Activated T-helper 17 cell treated with anti-CD3 and anti-CD28 coated beads, Interleukin-2, amount 50 U/mL, for 72 hours (primary cell): Measurements from ENCODE around the gene CDK14. TPM values are rescaled to one million over a fixed set of nuclear protein-coding genes. Genes with fewer than 3 reads are reported as not detected.

Experiments used
- ATAC-seq: fragments of 150-1000 bp; cut with Tn5 transposase; replicated peaks from 2 replicates; pipeline ENCODE4 v1.10.0; 2021; ENCODE audit warnings: mild to moderate bottlenecking, moderate library complexity
- H3K27ac Mint-ChIP-seq: one replicate; pipeline ENCODE4 v1.8.0; 2022; ENCODE audit warnings: mixed read lengths
- H3K27me3 Mint-ChIP-seq: one replicate; pipeline ENCODE4 v1.8.0; 2022; ENCODE audit warnings: mixed read lengths
- H3K36me3 Mint-ChIP-seq: one replicate; pipeline ENCODE4 v1.8.0; 2022; ENCODE audit warnings: low read depth, mild to moderate bottlenecking, mixed read lengths
- H3K4me1 Mint-ChIP-seq: one replicate; pipeline ENCODE4 v1.8.0; 2022; ENCODE audit warnings: mixed read lengths
- H3K4me3 Mint-ChIP-seq: one replicate; pipeline ENCODE4 v1.8.0; 2022; ENCODE audit warnings: mild to moderate bottlenecking, mixed read lengths
- H3K9me3 Mint-ChIP-seq: one replicate; pipeline ENCODE4 v1.8.0; 2022; ENCODE audit warnings: mixed read lengths
- total RNA-seq, 2 donors: library from RNA; stranded (reverse); gene quantifications; one replicate each; pipeline ENCODE4 v1.2.3, GENCODE V29; 2022

Gene CDK14
- total RNA-seq, 2 donors from 2014 or later, result 0.04 to 1.4 TPM

- Mint-ChIP-seq H3K27me3 (no peaks in the 10 kb centered on the region), H3K4me3 (no peak overlapping the region), H3K36me3 (no peaks in the 10 kb centered on the region), H3K9me3 (peaks cover 3% of the 10 kb centered on the region), H3K27ac (no peak overlapping the region), H3K4me1 (no peaks in the 10 kb centered on the region)
- ATAC-seq, result no peak
These were observed 73.4 kb downstream of the CDK14 start for GRCh38 chr7:90669492-90669891.

DNA sequence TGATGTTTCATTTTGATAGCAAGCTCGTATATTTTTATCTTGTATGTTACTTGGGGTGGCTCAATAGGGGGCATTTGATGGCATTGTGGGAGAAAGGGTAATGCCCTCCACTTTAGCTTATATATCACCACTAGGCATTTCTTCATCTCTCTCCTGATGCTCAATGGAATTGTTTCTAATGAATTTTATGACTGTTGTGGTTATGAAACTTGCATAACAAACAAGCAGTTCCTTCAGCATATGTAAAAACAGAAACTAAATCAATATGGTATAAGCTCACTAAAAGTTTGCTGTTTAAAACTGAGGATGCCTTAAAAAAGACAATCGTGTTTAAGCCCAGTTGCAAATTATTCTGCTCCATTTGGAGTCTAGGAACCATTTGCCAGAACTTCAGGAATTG is 75.5 kb downstream of the CDK14 start:
- Mint-ChIP-seq H3K4me3 (no peak overlapping the region), H3K9me3 (peaks cover 8% of the 10 kb centered on the region), H3K4me1 (no peaks in the 10 kb centered on the region), H3K27ac (no peak overlapping the region), H3K27me3 (peaks cover 4% of the 10 kb centered on the region), H3K36me3 (no peaks in the 10 kb centered on the region)
- no peak for ATAC-seq

GRCh38 chr7:90672210-90672609 is 76.1 kb downstream of the CDK14 start:
- H3K27ac Mint-ChIP-seq, result no peak overlapping the region
- no peak for ATAC-seq
- no peaks in the 10 kb centered on the region for H3K36me3 Mint-ChIP-seq
- no peak overlapping the region for H3K4me3 Mint-ChIP-seq
- peaks cover 4% of the 10 kb centered on the region for H3K27me3 Mint-ChIP-seq
- H3K9me3 Mint-ChIP-seq, result peaks cover 8% of the 10 kb centered on the region
- H3K4me1 Mint-ChIP-seq, result no peaks in the 10 kb centered on the region

GRCh38 chr7:90674625-90675024 is 78.5 kb downstream of the CDK14 start:
- Mint-ChIP-seq H3K27ac (no peak overlapping the region), H3K4me3 (no peak overlapping the region), H3K9me3 (peaks cover 5% of the 10 kb centered on the region), H3K27me3 (peaks cover 4% of the 10 kb centered on the region), H3K4me1 (no peaks in the 10 kb centered on the region), H3K36me3 (no peaks in the 10 kb centered on the region)
- ATAC-seq, result no peak

DNA sequence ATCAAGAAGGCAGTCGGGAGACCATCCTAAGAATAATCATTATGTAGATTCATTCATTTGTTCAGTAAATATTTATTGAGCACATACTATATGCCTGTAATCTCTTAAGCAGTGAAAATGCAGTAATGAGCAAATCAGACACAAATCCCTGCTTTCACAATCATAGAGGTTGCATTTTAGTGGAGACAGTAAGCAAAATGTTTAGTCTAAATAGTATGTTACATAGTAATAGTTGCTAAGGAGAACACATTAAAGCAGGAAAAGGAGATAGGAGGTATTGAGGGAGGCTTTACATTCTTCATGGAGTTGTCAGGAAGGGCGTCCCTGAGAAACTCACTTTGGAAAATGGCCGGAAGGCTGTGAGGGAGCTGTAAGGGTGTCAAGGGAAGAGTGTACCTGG is 79.9 kb downstream of the CDK14 start:
- no peak overlapping the region for H3K4me3 Mint-ChIP-seq
- peaks cover 4% of the 10 kb centered on the region for H3K27me3 Mint-ChIP-seq
- peaks cover 5% of the 10 kb centered on the region for H3K9me3 Mint-ChIP-seq
- no peaks in the 10 kb centered on the region for H3K36me3 Mint-ChIP-seq
- no peak for ATAC-seq
- H3K27ac Mint-ChIP-seq, result no peak overlapping the region
- H3K4me1 Mint-ChIP-seq, result no peaks in the 10 kb centered on the region

DNA sequence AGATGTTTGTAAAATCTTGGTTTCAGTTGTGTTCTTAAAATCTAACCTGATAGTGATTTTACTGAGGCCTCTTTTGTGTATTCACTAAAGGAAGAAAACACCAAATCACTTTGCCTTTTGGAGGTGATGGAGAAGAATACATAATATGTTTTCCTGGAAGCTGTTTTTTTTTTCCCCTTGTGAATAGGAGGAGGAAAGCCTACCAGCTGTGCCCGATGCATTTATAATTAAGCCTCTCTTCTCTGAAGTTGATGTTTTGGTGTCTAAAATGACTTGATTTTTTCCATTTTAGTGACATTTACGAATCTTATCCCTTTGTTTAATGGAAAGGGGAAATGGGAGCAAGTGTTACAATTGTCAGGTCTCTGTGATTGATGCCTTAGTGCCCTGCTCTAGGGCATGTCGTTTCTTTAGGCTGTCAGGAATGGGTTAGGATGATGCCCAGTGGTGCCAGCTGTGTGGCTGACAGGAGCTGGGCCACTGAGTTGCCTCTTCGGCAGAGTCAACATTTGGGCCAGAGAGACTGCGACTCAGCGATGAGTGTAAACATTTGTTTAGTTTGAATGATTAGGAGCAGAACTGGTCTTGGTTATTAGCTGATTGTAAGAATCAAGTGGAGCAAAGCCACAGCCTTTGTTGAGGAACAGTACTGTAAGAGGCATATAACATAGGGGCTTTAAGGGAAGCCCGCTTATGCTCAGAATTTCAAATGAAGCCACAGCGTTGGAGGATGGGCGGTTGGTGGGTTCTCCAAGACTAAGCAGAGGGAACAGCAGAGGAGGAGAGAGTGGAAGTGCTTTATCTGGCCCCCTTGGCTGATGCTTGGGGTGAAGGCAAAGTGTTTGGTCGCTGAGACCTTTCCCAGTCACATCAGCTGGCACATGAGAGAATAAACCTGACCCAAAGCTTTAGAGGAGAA is 81.6 kb downstream of the CDK14 start:
- Mint-ChIP-seq H3K4me3 (no peak overlapping the region), H3K9me3 (peaks cover 5% of the 10 kb centered on the region), H3K36me3 (no peaks in the 10 kb centered on the region), H3K27me3 (peaks cover 4% of the 10 kb centered on the region), H3K4me1 (no peaks in the 10 kb centered on the region), H3K27ac (no peak overlapping the region)
- no peak for ATAC-seq

GRCh38 chr7:90678986-90679385 is 82.9 kb downstream of the CDK14 start:
- Mint-ChIP-seq H3K4me3 (no peak overlapping the region), H3K36me3 (no peaks in the 10 kb centered on the region), H3K4me1 (no peaks in the 10 kb centered on the region), H3K27me3 (peaks cover 4% of the 10 kb centered on the region), H3K27ac (no peak overlapping the region), H3K9me3 (peaks cover 5% of the 10 kb centered on the region)
- no peak for ATAC-seq

DNA sequence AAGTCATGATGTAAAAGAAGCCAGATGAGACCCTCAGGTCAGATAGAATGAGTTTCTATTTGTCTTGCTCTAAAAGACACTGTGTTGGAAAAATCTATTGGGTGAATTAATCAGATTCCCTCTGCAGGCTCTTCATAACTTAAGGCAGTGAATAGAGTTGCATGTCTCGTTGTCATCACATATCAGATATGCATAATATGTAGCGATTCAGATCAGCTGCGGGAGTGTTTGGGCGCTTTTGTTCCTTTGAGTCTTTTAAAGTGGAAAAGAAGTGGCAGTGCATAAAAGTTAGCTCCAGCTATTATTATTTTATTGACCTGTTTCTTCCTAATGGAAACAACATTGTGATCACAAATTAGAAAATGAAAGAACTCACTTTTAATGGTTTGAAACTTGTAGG is 84.4 kb downstream of the CDK14 start:
- Mint-ChIP-seq H3K9me3 (peaks cover 5% of the 10 kb centered on the region), H3K27me3 (peaks cover 4% of the 10 kb centered on the region), H3K27ac (no peak overlapping the region), H3K4me3 (no peak overlapping the region), H3K36me3 (no peaks in the 10 kb centered on the region), H3K4me1 (no peaks in the 10 kb centered on the region)
- ATAC-seq, result no peak

DNA sequence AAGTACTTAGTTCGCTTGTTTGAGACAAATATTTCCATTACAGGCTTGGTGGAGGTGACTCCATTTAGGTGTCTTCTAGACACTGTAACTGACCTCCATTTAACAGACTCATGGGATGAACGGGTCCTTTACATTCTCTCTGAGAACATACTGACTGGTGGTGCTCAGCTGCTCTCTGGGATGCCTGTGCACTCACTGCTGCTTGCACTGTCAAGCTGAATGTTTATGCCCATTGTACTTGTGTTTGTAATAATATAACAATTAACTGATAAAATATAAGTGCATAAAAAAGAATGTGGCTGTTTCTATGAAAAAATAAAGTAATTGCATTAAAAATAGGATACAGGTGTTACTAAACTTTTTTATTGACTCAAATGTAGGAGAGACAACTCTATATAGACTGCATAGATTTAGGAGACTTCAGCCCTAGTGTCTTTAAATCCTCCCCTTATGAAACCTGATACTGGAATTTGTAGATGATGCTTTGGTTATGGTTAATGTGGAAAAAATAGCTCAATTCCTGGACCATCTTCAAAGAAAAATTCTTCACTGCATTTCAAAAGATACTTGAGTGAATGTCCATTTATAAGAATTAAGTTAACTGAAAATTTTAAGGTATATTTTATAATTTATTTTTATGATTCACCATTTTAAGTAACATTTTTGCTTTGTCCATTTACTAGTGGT is 85.4 kb downstream of the CDK14 start:
- ATAC-seq, result no peak
- Mint-ChIP-seq H3K4me3 (no peak overlapping the region), H3K9me3 (no peaks in the 10 kb centered on the region), H3K27ac (no peak overlapping the region), H3K27me3 (no peaks in the 10 kb centered on the region), H3K36me3 (no peaks in the 10 kb centered on the region), H3K4me1 (no peaks in the 10 kb centered on the region)

DNA sequence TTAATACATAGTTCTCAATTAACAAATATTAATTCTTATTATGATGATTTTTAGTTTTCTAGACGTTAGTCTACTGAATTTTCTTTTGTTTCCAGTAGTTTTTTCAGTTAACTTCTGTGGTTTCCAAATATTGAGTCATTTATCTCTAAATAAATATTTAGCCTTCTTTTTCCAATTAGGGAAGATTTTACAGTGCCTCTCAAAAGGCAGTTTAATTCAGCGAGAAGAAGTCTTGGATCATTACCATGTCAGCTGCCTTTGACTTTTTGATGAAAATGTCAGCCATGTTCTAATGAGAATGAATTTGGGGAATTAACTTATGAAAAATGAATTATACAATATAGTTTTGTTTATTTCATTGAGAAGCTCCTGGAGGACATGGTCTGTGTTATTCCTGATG is 90.0 kb downstream of the CDK14 start:
- Mint-ChIP-seq H3K4me1 (no peaks in the 10 kb centered on the region), H3K27me3 (no peaks in the 10 kb centered on the region), H3K4me3 (no peak overlapping the region), H3K27ac (no peak overlapping the region), H3K9me3 (no peaks in the 10 kb centered on the region), H3K36me3 (no peaks in the 10 kb centered on the region)
- ATAC-seq, result no peak

DNA sequence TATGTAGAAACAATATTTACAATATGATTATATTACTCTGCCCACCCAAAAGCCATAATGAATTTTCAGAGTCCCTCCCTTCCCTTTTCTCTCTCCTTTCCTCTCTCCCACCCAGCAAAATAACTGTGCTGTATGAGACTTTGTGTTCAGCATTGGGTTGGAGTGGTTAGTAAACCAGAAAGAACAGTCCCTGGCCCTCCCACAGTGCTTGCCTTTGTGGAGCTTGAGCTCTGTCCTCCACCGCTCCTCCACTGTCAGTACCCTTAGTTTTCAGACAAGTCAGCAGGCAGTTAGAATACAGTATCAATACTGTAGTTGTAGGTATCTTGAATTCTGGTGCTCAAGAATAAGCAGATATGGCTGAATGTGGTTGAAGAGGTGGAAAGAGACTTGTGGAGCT is 92.7 kb downstream of the CDK14 start:
- H3K4me1 Mint-ChIP-seq, result no peaks in the 10 kb centered on the region
- H3K4me3 Mint-ChIP-seq, result no peak overlapping the region
- H3K36me3 Mint-ChIP-seq, result no peaks in the 10 kb centered on the region
- H3K27me3 Mint-ChIP-seq, result no peaks in the 10 kb centered on the region
- ATAC-seq, result no peak
- no peak overlapping the region for H3K27ac Mint-ChIP-seq
- no peaks in the 10 kb centered on the region for H3K9me3 Mint-ChIP-seq

GRCh38 chr7:90689260-90689659 is 93.1 kb downstream of the CDK14 start:
- Mint-ChIP-seq H3K9me3 (no peaks in the 10 kb centered on the region), H3K27ac (no peak overlapping the region), H3K36me3 (no peaks in the 10 kb centered on the region), H3K4me3 (no peak overlapping the region), H3K27me3 (no peaks in the 10 kb centered on the region), H3K4me1 (no peaks in the 10 kb centered on the region)
- no peak for ATAC-seq

- no peak overlapping the region for H3K27ac Mint-ChIP-seq
- no peaks in the 10 kb centered on the region for H3K4me1 Mint-ChIP-seq
- H3K27me3 Mint-ChIP-seq, result no peaks in the 10 kb centered on the region
- H3K9me3 Mint-ChIP-seq, result peaks cover under 1% of the 10 kb centered on the region
- ATAC-seq, result no peak
- no peak overlapping the region for H3K4me3 Mint-ChIP-seq
- no peaks in the 10 kb centered on the region for H3K36me3 Mint-ChIP-seq
These were observed 94.2 kb downstream of the CDK14 start for GRCh38 chr7:90690159-90690858.

GRCh38 chr7:90692396-90692795 is 96.3 kb downstream of the CDK14 start:
- H3K27ac Mint-ChIP-seq, result no peak overlapping the region
- peaks cover 11% of the 10 kb centered on the region for H3K9me3 Mint-ChIP-seq
- no peak overlapping the region for H3K4me3 Mint-ChIP-seq
- H3K27me3 Mint-ChIP-seq, result no peaks in the 10 kb centered on the region
- ATAC-seq, result no peak
- H3K36me3 Mint-ChIP-seq, result no peaks in the 10 kb centered on the region
- H3K4me1 Mint-ChIP-seq, result no peaks in the 10 kb centered on the region

DNA sequence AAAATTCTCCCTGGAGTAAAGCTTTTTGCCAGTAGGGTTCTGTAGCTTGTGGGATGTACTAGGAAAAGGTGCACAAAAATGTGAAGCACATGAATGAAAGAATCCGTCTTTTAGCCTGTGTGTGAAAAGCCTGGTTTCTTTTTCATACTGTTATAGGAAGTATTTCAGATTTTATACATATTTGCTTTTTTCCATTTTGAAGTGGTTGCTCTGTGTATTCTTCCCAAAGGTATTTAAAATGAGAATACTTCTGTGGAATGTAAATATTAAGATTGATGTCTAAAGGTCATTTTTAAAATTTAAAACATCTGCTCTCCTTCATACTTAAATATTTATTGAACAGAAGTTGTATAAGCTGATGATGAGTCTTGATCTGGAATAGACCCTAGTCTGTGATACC is 96.8 kb downstream of the CDK14 start:
- no peaks in the 10 kb centered on the region for H3K4me1 Mint-ChIP-seq
- H3K9me3 Mint-ChIP-seq, result peaks cover 11% of the 10 kb centered on the region
- no peaks in the 10 kb centered on the region for H3K36me3 Mint-ChIP-seq
- no peak overlapping the region for H3K27ac Mint-ChIP-seq
- no peaks in the 10 kb centered on the region for H3K27me3 Mint-ChIP-seq
- ATAC-seq, result no peak
- no peak overlapping the region for H3K4me3 Mint-ChIP-seq
